Measurements from ENCODE around the gene TOX3.

DNA sequence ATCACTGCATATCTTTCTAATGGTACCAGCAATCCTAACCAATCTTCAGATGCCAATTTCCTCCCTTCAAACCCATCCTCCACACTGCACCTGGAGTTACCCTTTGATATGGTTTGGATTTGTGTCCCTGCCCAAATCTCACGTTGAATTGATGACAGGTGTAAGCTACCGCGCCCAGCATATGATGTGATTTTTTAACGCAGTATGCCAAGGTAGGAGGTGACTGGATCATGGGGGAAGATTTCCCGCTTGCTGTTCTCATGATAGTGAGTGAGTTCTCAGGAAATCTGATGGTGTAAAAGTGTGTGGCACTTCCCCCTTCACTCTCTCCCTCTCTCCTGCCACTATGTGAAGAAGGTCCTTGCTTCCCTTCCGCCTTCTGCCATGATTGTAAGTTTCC lies 57.0 kb downstream of the TOX3 start:
- TF ChIP-seq, protein P1, sequence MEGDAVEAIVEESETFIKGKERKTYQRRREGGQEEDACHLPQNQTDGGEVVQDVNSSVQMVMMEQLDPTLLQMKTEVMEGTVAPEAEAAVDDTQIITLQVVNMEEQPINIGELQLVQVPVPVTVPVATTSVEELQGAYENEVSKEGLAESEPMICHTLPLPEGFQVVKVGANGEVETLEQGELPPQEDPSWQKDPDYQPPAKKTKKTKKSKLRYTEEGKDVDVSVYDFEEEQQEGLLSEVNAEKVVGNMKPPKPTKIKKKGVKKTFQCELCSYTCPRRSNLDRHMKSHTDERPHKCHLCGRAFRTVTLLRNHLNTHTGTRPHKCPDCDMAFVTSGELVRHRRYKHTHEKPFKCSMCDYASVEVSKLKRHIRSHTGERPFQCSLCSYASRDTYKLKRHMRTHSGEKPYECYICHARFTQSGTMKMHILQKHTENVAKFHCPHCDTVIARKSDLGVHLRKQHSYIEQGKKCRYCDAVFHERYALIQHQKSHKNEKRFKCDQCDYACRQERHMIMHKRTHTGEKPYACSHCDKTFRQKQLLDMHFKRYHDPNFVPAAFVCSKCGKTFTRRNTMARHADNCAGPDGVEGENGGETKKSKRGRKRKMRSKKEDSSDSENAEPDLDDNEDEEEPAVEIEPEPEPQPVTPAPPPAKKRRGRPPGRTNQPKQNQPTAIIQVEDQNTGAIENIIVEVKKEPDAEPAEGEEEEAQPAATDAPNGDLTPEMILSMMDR (IDR thresholded peaks at IDR 0.05): no peak
- no peak for TF ChIP-seq EZH2 (IDR thresholded peaks at IDR 0.05)

Data from neural progenitor cell (in vitro differentiated cells).